ENCODE measurements around the gene CCT6A. TPM values are rescaled to one million over a fixed set of nuclear protein-coding genes. Genes with fewer than 3 reads are reported as not detected.
A peak's percentile ranks its signal among the peaks of the same experiment; 100 is the strongest.

Gene CCT6A
- total and polyA plus RNA-seq, 9 of the 15 experiments (the other 6 are each of a cell fraction or from before 2014, with no cell fraction given): 244 to 708 (median 387) TPM

GRCh38 chr7:56063882-56064625 lies 12.5 kb downstream of the CCT6A start, which contains the start of gene SUMF2 (continued):
- TF ChIP-seq CBFA2T2 (conservative IDR thresholded peaks at IDR 0.05) (no peak), NFE2L1 (tag; IDR thresholded peaks at IDR 0.05; ENCODE audit: borderline replicate concordance, low read depth) (no peak), ZNF184 (CRISPR knock-in tag; IDR thresholded peaks at IDR 0.05) (no peak), ZNF431 (CRISPR knock-in tag; IDR thresholded peaks at IDR 0.05) (peak; percentile 57; the same call in 1 of the 2 replicates), JUN (IDR thresholded peaks at IDR 0.05; ENCODE audit: borderline replicate concordance, low read depth, low read length) (no peak), JUN (CRISPR knock-in tag; IDR thresholded peaks at IDR 0.05; ENCODE audit: borderline replicate concordance) (no peak), GATAD2B (IDR thresholded peaks at IDR 0.05; ENCODE audit: borderline replicate concordance) (no peak), ZBTB8A (IDR thresholded peaks at IDR 0.05; ENCODE audit: partially characterized antibody) (no peak), HDGF (IDR thresholded peaks at IDR 0.05) (no peak), JUNB (CRISPR knock-in tag; conservative IDR thresholded peaks at IDR 0.05) (no peak), ZNF280A (IDR thresholded peaks at IDR 0.05; ENCODE audit: low read depth, partially characterized antibody) (no peak), KLF1 (tag; IDR thresholded peaks at IDR 0.05) (no peak), RBBP5 (IDR thresholded peaks at IDR 0.05; ENCODE audit: borderline replicate concordance, insufficient read depth, low read length, poor library complexity, severe bottlenecking) (peak; percentile 65), SLC30A9 (CRISPR knock-in tag; IDR thresholded peaks at IDR 0.05) (no peak), ZNF76 (CRISPR knock-in tag; IDR thresholded peaks at IDR 0.05; ENCODE audit: borderline replicate concordance) (0 out of 2 replicates have a peak, but pooled peaks have one; percentile 20), ZBTB34 (CRISPR knock-in tag; IDR thresholded peaks at IDR 0.05) (no peak), PCBP2 (IDR thresholded peaks at IDR 0.05; ENCODE audit: low read depth, low read length, poor library complexity, severe bottlenecking) (no peak), TEAD4 (IDR thresholded peaks at IDR 0.05; ENCODE audit: low read length) (0 out of 2 replicates have a peak, but pooled peaks have one; percentile 38), TEAD4 (CRISPR knock-in tag; IDR thresholded peaks at IDR 0.05; ENCODE audit: borderline replicate concordance) (no peak), TRIM24 (IDR thresholded peaks at IDR 0.05) (no peak), ELF1 (tag; IDR thresholded peaks at IDR 0.05) (peak; percentile 65), SMARCA5 (IDR thresholded peaks at IDR 0.05) (no peak), TSC22D4 (tag; IDR thresholded peaks at IDR 0.05) (no peak), MNT (conservative IDR thresholded peaks at IDR 0.05) (peak; percentile 75 to 86), BRD9 (IDR thresholded peaks at IDR 0.05; ENCODE audit: low read depth, partially characterized antibody) (no peak)
